Activated CD4-positive, alpha-beta T cell treated with anti-CD3 and anti-CD28 coated beads, Interleukin-2, amount 10 ng/mL, durations not matched to agents 7 days and 5 days (primary cell): Measurements from ENCODE around the gene FANCD2. TPM values are rescaled to one million over a fixed set of nuclear protein-coding genes. Genes with fewer than 3 reads are reported as not detected.
"Not testable (repeated sequence)": the region's sequence is repeated elsewhere in the genome, so short reads cannot be mapped to it uniquely, and the experiment has no call there.

Experiments
- CTCF ChIA-PET: fragments of 350-600 bp; sonication (Branson Sonifier 250); formaldehyde crosslinking; loops from one replicate; lab custom pipeline; 2021; ENCODE audit warnings: antibody characterized with exemption; lab: Charles Lee
- POLR2A ChIA-PET: fragments of 350-600 bp; sonication (Branson Sonifier 250); formaldehyde crosslinking; loops from one replicate; lab custom pipeline; 2021; ENCODE audit warnings: antibody characterized with exemption; lab: Charles Lee
- DNase-seq: peaks from one replicate; pipeline ENCODE4 v3.0.0-alpha.2; 2020
- H3K27ac Mint-ChIP-seq: one replicate; pipeline ENCODE4 v1.8.0; 2021; ENCODE audit warnings: mild to moderate bottlenecking, moderate library complexity, mixed read lengths
- H3K27me3 Mint-ChIP-seq: one replicate; pipeline ENCODE4 v1.8.0; 2021; ENCODE audit warnings: mixed read lengths
- H3K36me3 Mint-ChIP-seq: one replicate; pipeline ENCODE4 v1.8.0; 2021; ENCODE audit warnings: low read depth, mixed read lengths
- H3K4me1 Mint-ChIP-seq: one replicate; pipeline ENCODE4 v1.8.0; 2021; ENCODE audit warnings: mixed read lengths
- H3K4me3 Mint-ChIP-seq: one replicate; pipeline ENCODE4 v1.8.0; 2021; ENCODE audit warnings: mild to moderate bottlenecking, moderate library complexity, mixed read lengths
- H3K9me3 Mint-ChIP-seq: one replicate; pipeline ENCODE4 v1.8.0; 2021; ENCODE audit warnings: mixed read lengths
- total RNA-seq, 2 experiments: library from RNA; stranded (reverse); gene quantifications; one replicate each; pipeline ENCODE4 v1.2.3, GENCODE V29; 2021

FANCD2 gene
- total RNA-seq, 2 experiments from 2014 or later = 61.2 to 68.1 TPM

DNA sequence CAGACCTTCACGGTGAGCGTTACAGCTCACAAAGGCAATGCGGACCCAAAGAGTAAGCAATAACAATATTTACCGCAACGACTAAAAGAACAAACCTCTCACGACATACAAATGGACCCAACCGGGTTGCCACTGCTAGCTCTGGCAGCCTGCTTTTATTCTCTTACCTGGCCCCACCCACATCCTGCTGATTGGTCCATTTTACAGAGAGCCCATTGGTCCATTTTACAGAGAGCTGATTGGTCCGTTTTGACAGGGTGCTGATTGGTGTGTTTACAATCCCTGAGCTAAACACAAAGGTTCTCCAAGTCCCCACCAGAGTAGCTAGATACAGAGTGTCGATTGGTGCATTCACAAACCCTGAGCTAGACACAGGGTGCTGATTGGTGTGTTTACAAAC is 109.6 kb downstream of the FANCD2 start:
- H3K27ac Mint-ChIP-seq, H3K9me3 Mint-ChIP-seq, H3K36me3 Mint-ChIP-seq, POLR2A ChIA-PET, H3K4me3 Mint-ChIP-seq, H3K27me3 Mint-ChIP-seq, DNase-seq: not testable (repeated sequence)
- CTCF ChIA-PET = interaction anchor here (1.2 to 1.6 kb wide), 3 partner anchors 37 to 128 kb away, joined by 3 to 4 read pairs (median 3); no protein-coding TSS in a partner anchor
- peaks cover 11% of the 10 kb centered on the region for H3K4me1 Mint-ChIP-seq

DNA sequence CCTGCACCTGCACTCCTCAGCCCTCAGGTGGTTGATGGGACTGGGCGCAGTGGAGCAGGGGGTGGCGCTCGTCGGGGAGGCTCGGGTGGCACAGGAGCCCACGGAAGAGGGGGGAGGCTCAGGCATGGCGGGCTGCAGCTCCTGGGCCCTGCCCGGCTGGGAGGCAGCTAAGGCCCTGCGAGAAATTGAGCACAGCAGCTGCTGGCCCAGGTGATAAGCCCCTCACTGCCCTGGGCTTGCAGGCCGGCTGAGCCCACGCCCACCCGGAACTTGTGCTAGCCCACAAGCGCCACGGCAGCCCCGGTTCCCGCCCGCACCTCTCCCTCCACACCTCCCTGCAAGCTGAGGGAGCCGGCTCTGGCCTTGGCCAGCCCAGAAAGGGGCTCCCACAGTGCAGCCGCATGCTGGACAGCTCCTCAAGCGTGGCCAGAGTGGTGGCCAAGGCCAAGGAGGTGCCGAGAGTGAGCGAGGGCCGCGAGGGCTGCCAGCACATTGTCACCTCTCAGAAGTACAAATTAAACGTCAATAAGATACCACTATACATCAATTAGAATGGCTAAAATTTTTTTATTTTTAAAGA is 110.3 kb downstream of the FANCD2 start:
- peaks cover 2% of the 10 kb centered on the region for H3K27me3 Mint-ChIP-seq
- POLR2A ChIA-PET = no interaction called here
- no peak overlapping the region for H3K4me3 Mint-ChIP-seq
- peaks cover 7% of the 10 kb centered on the region for H3K36me3 Mint-ChIP-seq
- CTCF ChIA-PET = interaction anchor here (1.4 kb wide), 1 partner anchor 37 kb away, joined by 3 read pairs; no protein-coding TSS in a partner anchor
- H3K27ac Mint-ChIP-seq = no peak overlapping the region
- H3K4me1 Mint-ChIP-seq = peaks cover 16% of the 10 kb centered on the region
- H3K9me3 Mint-ChIP-seq = peaks cover 4% of the 10 kb centered on the region
- no peak for DNase-seq

DNA sequence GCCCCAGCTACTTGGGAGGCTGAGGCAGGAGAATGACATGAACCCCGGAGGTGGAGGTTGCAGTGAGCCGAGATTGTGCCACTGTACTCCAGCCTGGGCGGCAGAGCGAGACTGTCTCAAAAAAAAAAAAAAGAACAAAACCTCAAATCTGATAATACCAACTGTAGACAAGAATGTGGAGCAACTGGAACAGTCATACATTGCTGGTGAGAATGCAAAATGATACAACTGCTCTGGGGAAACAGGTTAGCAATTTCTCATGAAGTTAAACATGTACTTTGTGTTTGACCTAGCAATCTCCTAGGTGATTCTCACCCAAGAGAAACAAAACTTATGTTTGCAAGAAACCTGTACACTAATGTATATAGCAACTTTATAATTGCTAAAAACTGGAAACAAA is 110.9 kb downstream of the FANCD2 start:
- Mint-ChIP-seq H3K4me3 (no peak overlapping the region), H3K4me1 (peaks cover 16% of the 10 kb centered on the region), H3K27me3 (peaks cover 2% of the 10 kb centered on the region), H3K27ac (no peak overlapping the region), H3K9me3 (peaks cover 4% of the 10 kb centered on the region), H3K36me3 (peaks cover 7% of the 10 kb centered on the region)
- ChIA-PET POLR2A (no interaction called here), CTCF (no interaction called here)
- DNase-seq = no peak

DNA sequence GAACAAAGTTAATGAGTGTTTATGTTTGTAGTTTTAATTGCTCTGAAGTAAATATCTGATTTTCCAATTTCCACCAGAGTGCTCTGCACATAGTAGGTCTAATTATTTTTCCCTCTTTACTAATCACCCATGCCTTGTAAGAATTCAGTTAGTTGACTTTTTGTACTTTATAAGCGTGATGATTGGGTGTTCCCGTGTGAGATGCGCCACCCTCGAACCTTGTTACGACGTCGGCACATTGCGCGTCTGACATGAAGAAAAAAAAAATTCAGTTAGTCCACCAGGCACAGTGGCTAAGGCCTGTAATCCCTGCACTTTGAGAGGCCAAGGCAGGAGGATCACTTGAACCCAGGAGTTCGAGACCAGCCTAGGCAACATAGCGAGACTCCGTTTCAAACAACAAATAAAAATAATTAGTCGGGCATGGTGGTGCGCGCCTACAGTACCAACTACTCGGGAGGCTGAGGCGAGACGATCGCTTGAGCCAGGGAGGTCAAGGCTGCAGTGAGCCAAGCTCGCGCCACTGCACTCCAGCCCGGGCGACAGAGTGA is 114.8 kb downstream of the FANCD2 start:
- ChIA-PET CTCF (interaction anchor here (0.7 to 1.6 kb wide), 7 partner anchors 12 to 209 kb away, joined by 3 to 5 read pairs (median 4); partner anchors contain the start of genes GHRL and IRAK2), POLR2A (no interaction called here)
- Mint-ChIP-seq H3K9me3 (no peaks in the 10 kb centered on the region), H3K4me1 (peaks cover 36% of the 10 kb centered on the region), H3K27me3 (peaks cover 2% of the 10 kb centered on the region), H3K27ac (peak overlapping the region; percentile 97), H3K36me3 (peaks cover 20% of the 10 kb centered on the region), H3K4me3 (peak overlapping the region; percentile 87)
- DNase-seq = no peak

DNA sequence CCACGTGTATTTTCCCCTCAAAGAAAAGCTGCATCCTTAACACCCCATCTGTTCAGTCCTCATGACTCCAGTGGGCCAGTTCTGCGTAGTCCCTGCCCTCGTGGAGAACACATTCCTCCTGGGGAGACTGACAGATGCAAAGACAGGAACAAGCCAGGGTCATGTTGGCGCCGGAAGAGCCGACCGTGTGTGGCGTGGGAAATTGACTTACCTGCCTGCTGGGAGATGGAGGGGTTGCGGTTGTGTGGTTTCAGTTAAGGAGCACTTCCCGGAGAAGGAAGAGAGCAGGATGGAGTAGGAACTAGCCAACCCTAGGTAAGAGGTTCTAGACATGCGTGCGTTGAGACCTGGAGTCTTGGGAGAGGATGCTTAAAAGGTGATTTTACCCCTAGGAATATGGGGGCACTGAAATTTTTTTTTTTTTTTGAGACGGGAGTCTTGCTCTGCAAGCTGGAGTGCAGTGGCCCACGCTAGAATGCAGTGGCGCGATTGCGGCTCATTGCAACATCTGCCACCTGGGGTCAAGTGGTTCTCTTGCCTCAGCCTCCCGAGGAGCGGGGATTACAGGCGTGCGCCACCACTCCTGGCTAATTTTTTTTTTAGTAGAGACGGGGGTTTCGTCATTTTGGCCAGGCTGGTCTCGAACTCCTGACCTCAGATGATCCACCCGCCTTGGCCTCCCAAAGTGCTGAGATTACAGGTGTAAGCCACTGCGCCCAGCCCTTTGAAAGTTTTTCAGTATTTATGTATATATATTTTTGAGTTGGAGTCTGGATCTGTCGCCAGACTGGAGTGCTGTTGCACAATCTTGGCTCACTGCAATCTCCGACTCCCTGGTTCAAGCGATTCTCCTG is 116.7 kb downstream of the FANCD2 start:
- Mint-ChIP-seq H3K4me1 (peaks cover 42% of the 10 kb centered on the region), H3K36me3 (peaks cover 26% of the 10 kb centered on the region), H3K4me3 (peak overlapping the region; percentile 87), H3K27ac (peak overlapping the region; percentile 97), H3K9me3 (no peaks in the 10 kb centered on the region), H3K27me3 (no peaks in the 10 kb centered on the region)
- DNase-seq = peak; percentile 19
- ChIA-PET CTCF (interaction anchor here (0.6 to 1.6 kb wide), 2 partner anchors 44 to 81 kb away, joined by 4 read pairs; no protein-coding TSS in a partner anchor), POLR2A (no interaction called here)

DNA sequence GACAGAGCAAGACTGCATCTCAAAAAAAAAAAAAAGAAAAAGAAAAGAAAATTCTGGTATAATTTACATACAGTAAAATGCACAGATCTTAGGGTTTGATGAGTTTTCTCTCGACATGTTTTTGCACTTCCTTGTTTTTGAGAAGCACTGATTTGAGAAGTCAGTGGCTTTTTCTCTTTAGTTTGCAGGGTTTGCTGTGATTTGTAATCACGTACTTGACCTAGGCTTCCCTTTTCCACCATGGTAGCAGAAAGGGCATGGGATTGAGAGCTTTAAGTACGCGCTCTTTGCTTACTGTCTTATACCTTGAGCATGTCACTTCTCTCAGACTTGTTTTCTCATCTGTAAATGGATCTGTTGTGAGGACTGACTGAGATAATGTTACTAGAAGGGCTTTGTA is 119.4 kb downstream of the FANCD2 start:
- no peak for DNase-seq
- Mint-ChIP-seq H3K36me3 (peaks cover 47% of the 10 kb centered on the region), H3K4me1 (peaks cover 47% of the 10 kb centered on the region), H3K27ac (peak overlapping the region; percentile 33), H3K9me3 (no peaks in the 10 kb centered on the region), H3K4me3 (peak overlapping the region; percentile 49), H3K27me3 (no peaks in the 10 kb centered on the region)
- POLR2A ChIA-PET = no interaction called here
- CTCF ChIA-PET = interaction anchor here (0.7 to 1.3 kb wide), 3 partner anchors 29 to 214 kb away, joined by 3 to 6 read pairs (median 4); no protein-coding TSS in a partner anchor

DNA sequence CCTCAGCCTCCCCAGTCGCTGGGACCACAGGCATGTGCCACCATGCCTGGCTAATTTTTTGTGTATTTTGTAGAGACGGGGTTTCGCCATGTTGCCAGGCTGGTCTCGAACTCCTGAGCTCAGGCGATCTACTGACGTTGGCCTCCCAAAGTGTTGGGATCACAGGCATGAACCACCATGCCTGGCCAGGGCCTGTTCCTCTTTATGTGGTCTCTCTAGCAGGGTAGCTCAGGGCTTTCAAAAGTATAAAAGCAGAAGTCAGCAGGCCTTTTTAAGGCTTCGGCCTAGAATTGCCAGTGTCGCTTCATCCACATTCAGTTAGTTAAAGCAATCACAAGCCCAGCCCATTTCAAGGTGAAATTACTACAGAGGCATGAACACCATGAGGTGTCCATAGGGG is 123.0 kb downstream of the FANCD2 start:
- Mint-ChIP-seq H3K36me3 (peaks cover 56% of the 10 kb centered on the region), H3K27me3 (no peaks in the 10 kb centered on the region), H3K4me1 (peaks cover 24% of the 10 kb centered on the region), H3K4me3 (no peak overlapping the region), H3K9me3 (no peaks in the 10 kb centered on the region), H3K27ac (peak overlapping the region; percentile 46)
- ChIA-PET POLR2A (no interaction called here), CTCF (interaction anchor here (1.0 to 1.2 kb wide), 2 partner anchors 10 to 43 kb away, joined by 3 read pairs; no protein-coding TSS in a partner anchor)
- DNase-seq = no peak

DNA sequence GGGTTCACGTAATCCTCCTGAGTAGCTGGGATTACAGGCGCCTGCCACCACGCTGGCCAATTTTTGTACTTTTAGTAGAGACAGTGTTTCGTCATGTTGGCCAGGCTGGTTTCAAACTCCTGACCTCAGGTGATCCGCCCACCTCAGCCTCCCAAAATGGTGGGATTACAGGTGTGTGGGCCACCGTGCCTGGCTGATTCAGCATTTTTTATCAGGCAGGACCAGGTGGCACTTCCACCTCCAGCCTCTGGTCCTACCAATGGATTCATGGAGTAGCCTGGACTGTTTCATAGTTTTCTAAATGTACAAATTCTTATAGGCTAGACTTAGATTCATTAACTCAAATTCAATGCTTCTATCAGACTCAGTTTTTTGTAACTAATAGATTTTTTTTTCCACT is 124.8 kb downstream of the FANCD2 start:
- DNase-seq = no peak
- Mint-ChIP-seq H3K27me3 (no peaks in the 10 kb centered on the region), H3K4me3 (no peak overlapping the region), H3K4me1 (peaks cover 11% of the 10 kb centered on the region), H3K9me3 (no peaks in the 10 kb centered on the region), H3K36me3 (peaks cover 55% of the 10 kb centered on the region), H3K27ac (no peak overlapping the region)
- CTCF ChIA-PET = interaction anchor here (0.9 to 1.4 kb wide), 3 partner anchors 10 to 113 kb away, joined by 3 to 4 read pairs (median 3); no protein-coding TSS in a partner anchor
- POLR2A ChIA-PET = no interaction called here

Other genes starting within 250 kb of the FANCD2 start
- 10 to 100 TPM; 77.6 to 82.3 TPM for gene TADA3, start 234.0 kb upstream of the FANCD2 start, total RNA-seq
- gene ARPC4, start 233.4 kb upstream of the FANCD2 start, total RNA-seq = 100 to 1,000 TPM; 258 to 299 TPM
- 10 to 100 TPM; 51.1 to 55.3 TPM for gene TTLL3, start 216.2 kb upstream of the FANCD2 start, total RNA-seq
- gene RPUSD3, start 182.4 kb upstream of the FANCD2 start, total RNA-seq = 10 to 100 TPM; 49.8 to 49.9 TPM
- not detected for gene CIDEC, start 146.2 kb upstream of the FANCD2 start, total RNA-seq
- gene JAGN1, start 135.8 kb upstream of the FANCD2 start, total RNA-seq = 10 to 100 TPM; 29.6 to 30.6 TPM
- gene IL17RE, start 123.6 kb upstream of the FANCD2 start, total RNA-seq = 1 to 10 TPM; 1.5 to 2.7 TPM
- gene IL17RC, start 109.3 kb upstream of the FANCD2 start, total RNA-seq = under 1 TPM; 0.32 to 0.52 TPM
- 10 to 100 TPM; 13.9 to 16.0 TPM for gene CRELD1, start 92.6 kb upstream of the FANCD2 start, total RNA-seq
- 1 to 10 TPM; 4.8 to 5.5 TPM for gene PRRT3, start 74.0 kb upstream of the FANCD2 start, total RNA-seq
- 10 to 100 TPM; 53.8 to 55.0 TPM for gene EMC3, start 39.6 kb upstream of the FANCD2 start, total RNA-seq
- not detected for gene FANCD2OS, start 81.8 kb downstream of the FANCD2 start, total RNA-seq
- gene BRK1, start 89.2 kb downstream of the FANCD2 start, total RNA-seq = 100 to 1,000 TPM; 115 to 128 TPM
- gene VHL, start 115.3 kb downstream of the FANCD2 start, total RNA-seq = 10 to 100 TPM; 65.3 to 65.9 TPM
- 1 to 10 TPM; 1.6 to 1.9 TPM for gene IRAK2, start 138.5 kb downstream of the FANCD2 start, total RNA-seq
- gene TATDN2, start 222.0 kb downstream of the FANCD2 start, total RNA-seq = 10 to 100 TPM; 72.3 to 78.4 TPM